ENCODE data around the gene LAMB4. TPM values are rescaled to one million over a fixed set of nuclear protein-coding genes. Genes with fewer than 3 reads are reported as not detected.
A peak's percentile ranks its signal among the peaks of the same experiment; 100 is the strongest.

Gene LAMB4
- polyA plus RNA-seq, 1 of the 3 experiments (the other 2 are of a cell fraction), result 0.36 TPM

- Histone ChIP-seq H3K9me2 (no peaks in the 10 kb centered on the region), H3K4me2 (peak overlapping the region; percentile 75), H3K27ac (ENCODE audit: low read depth in 2 of 2, low read length in 1 of 2) (peak overlapping the region; percentile 83 to 95; a peak in 3 of 4 replicates), H3K4me1 (ENCODE audit: control insufficient read depth in 1 of 2, insufficient read depth in 2 of 2, low read depth in 1 of 2, low read length in 1 of 2) (peaks cover 6 to 29% of the 10 kb centered on the region in 2 experiments), H3F3A (replicated peaks; ENCODE audit: insufficient read depth) (peaks cover 22% of the 10 kb centered on the region), H3K36me3 (replicated peaks in 1 of 2; ENCODE audit: control insufficient read depth in 1 of 2, insufficient read depth in 2 of 2, low read length in 1 of 2) (no peaks in the 10 kb centered on the region), H3K4me3 (ENCODE audit: low read depth in 2 of 2, low read length in 1 of 2) (no peak overlapping the region), H4K20me1 (ENCODE audit: insufficient read depth) (no peaks in the 10 kb centered on the region), H3K27me3 (ENCODE audit: insufficient read depth) (no peaks in the 10 kb centered on the region), H3K9ac (no peak overlapping the region; the same call in 1 of the 2 replicates), H3K79me2 (ENCODE audit: insufficient read depth) (no peaks in the 10 kb centered on the region), H3K9me3 (no peaks in the 10 kb centered on the region), H2AFZ (ENCODE audit: low read depth) (peak overlapping the region; percentile 39; the same call in 1 of the 2 replicates)
- 70% methylated on average over 1 of the region's 1 CpG for WGBS (ENCODE audit: low lambda C conversion rate)
- DNase-seq, result no peak
- ChIA-PET POLR2A (no interaction called here), CTCF (interaction anchor here (0.8 to 1.3 kb wide), 4 partner anchors 8 to 67 kb away, joined by 3 to 4 read pairs (median 3); no protein-coding TSS in a partner anchor)
- no peak for TF ChIP-seq GATA2 (CRISPR knock-in tag; IDR thresholded peaks at IDR 0.05)
- no peak for TF ChIP-seq RFX5 (IDR thresholded peaks at IDR 0.05; ENCODE audit: low read length)
- TF ChIP-seq TAF1 (IDR thresholded peaks at IDR 0.05; ENCODE audit: borderline replicate concordance, low read depth, low read length), result no peak
- TF ChIP-seq GABPA (IDR thresholded peaks at IDR 0.05; ENCODE audit: low read depth), result no peak
- no peak for TF ChIP-seq MEF2A (IDR thresholded peaks at IDR 0.05; ENCODE audit: borderline replicate concordance, low read depth)
- no peak for TF ChIP-seq CHD2 (IDR thresholded peaks at IDR 0.05; ENCODE audit: low read length, partially characterized antibody)
- TF ChIP-seq TCF12 (IDR thresholded peaks at IDR 0.05), result no peak
- TF ChIP-seq RAD21 (IDR thresholded peaks at IDR 0.05; ENCODE audit: low read length), result no peak
- no peak for TF ChIP-seq EP300 (IDR thresholded peaks at IDR 0.05; ENCODE audit: borderline replicate concordance in 1 of 2, low read depth in 1 of 2, low read length in 1 of 2)
- TF ChIP-seq ZBTB33 (IDR thresholded peaks at IDR 0.05; ENCODE audit: borderline replicate concordance, low read depth), result no peak
- TF ChIP-seq MAX (IDR thresholded peaks at IDR 0.05; ENCODE audit: low read depth), result no peak
Measured at GRCh38 chr7:108078691-108079090, 51.5 kb downstream of the LAMB4 start.

GRCh38 chr7:108078211-108078673 lies 51.9 kb downstream of the LAMB4 start:
- H3K27me3 ChIP-seq (ENCODE audit: insufficient read depth), result no peaks in the 10 kb centered on the region
- no peak overlapping the region for H3K9ac ChIP-seq
- no peaks in the 10 kb centered on the region for H3K79me2 ChIP-seq (ENCODE audit: insufficient read depth)
- no peak overlapping the region for H3K4me3 ChIP-seq (ENCODE audit: low read depth in 2 of 2, low read length in 1 of 2)
- peaks cover 18% of the 10 kb centered on the region for H3F3A ChIP-seq (replicated peaks; ENCODE audit: insufficient read depth)
- ChIA-PET POLR2A (no interaction called here), CTCF (interaction anchor here (1.1 to 1.2 kb wide), 3 partner anchors 9 to 68 kb away, joined by 3 to 4 read pairs (median 3); no protein-coding TSS in a partner anchor)
- H3K4me2 ChIP-seq, result peak overlapping the region; percentile 75; the same call in 1 of the 2 replicates
- peak overlapping the region; percentile 39; the same call in 1 of the 2 replicates for H2AFZ ChIP-seq (ENCODE audit: low read depth)
- no peak for TF ChIP-seq MXI1 (IDR thresholded peaks at IDR 0.05; ENCODE audit: low read depth, low read length)
- TF ChIP-seq FOSL2 (IDR thresholded peaks at IDR 0.05; ENCODE audit: borderline replicate concordance, low read depth), result peak; percentile 15; the same call in 1 of the 2 replicates
- TF ChIP-seq MAX (IDR thresholded peaks at IDR 0.05; ENCODE audit: low read depth), result no peak
- TF ChIP-seq SIN3A (IDR thresholded peaks at IDR 0.05; ENCODE audit: borderline replicate concordance, low read depth, low read length), result no peak
- H4K20me1 ChIP-seq (ENCODE audit: insufficient read depth), result no peaks in the 10 kb centered on the region
- H3K36me3 ChIP-seq (replicated peaks in 1 of 2; ENCODE audit: control insufficient read depth in 1 of 2, insufficient read depth in 2 of 2, low read length in 1 of 2), result no peaks in the 10 kb centered on the region
- H3K9me3 ChIP-seq, result no peaks in the 10 kb centered on the region
- no peaks in the 10 kb centered on the region for H3K9me2 ChIP-seq
- DNase-seq, result no peak
- peaks cover 8 to 29% of the 10 kb centered on the region in 2 experiments for H3K4me1 ChIP-seq (ENCODE audit: control insufficient read depth in 1 of 2, insufficient read depth in 2 of 2, low read depth in 1 of 2, low read length in 1 of 2)
- H3K27ac ChIP-seq (ENCODE audit: low read depth in 2 of 2, low read length in 1 of 2), result peak overlapping the region; percentile 83 to 95
- WGBS (ENCODE audit: low lambda C conversion rate), result 83% methylated on average over 1 of the region's 1 CpG
